ENCODE data around the gene RPL7A.
"Not testable (repeated sequence)": the region's sequence is repeated elsewhere in the genome, so short reads cannot be mapped to it uniquely, and the experiment has no call there.

RPL7A gene

GRCh38 chr9:133327834-133328484, 20.1 kb upstream of the RPL7A start:
- no peak for DNase-seq (ENCODE audit: low read depth, low spot score)

DNA sequence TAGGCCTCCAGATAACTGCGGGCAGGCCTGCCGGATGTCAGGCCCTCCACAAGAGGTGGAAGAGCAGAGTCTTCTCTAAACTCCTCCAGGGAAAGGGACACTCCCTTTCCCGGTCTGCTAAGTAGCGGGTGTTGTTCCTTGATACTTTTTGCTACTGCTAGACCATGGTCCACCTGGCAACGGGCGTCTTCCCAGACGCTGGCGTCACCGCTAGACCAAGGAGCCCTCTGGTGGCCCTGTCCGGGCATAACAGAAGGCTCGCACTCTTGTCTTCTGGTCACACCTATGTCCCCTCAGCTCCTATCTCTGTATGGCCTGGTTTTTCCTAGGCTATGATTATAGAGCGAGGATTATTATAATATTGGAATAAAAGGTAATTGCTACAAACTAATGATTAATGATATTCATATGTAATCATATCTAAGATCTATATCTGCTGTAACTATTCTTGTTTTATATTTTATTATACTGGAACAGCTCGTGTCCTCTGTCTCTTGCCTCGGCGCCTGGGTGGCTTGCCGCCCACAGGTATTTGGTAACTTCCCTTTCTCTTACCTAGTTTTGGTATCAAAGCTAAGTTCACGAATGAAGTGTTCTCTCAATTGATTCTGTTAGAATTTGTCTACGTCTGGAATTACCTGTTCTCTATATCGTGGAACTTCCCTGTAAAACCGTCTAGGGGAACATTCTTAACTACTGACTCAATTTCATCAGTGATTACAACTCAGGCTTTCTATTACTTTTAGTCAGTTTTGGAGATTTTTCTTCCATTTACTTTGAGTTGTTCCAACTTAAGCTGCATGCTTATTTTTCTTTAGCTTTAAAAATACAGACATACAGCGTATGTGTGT, 18.5 kb upstream of the RPL7A start:
- DNase-seq (ENCODE audit: low read depth, low spot score), result peak; percentile 75

- DNase-seq (ENCODE audit: low read depth, low spot score), result no peak
These were observed 16.8 kb upstream of the RPL7A start for GRCh38 chr9:133331221-133331620.

- DNase-seq (ENCODE audit: low read depth, low spot score), result no peak
These were observed 16.2 kb upstream of the RPL7A start for GRCh38 chr9:133331641-133332380.

DNA sequence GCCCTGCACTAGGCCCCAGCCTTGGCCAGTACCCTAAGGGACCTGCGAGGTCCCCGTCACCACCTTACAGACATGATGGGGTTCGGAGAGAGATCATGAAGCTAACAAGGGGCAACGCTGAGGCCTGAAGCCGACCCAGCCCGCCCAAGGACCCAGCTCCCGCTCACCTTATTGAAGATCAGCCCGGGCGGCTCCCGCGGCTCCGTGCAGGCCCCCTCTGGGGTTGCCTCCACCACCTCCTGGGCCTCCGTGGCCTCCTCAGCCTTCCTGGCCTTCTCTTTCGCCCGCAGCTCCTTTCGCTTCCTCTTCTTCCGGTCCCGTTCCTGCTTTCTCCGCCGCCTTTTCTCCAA, 15.7 kb upstream of the RPL7A start:
- DNase-seq (ENCODE audit: low read depth, low spot score), result no peak

GRCh38 chr9:133333011-133333410, 15.0 kb upstream of the RPL7A start:
- DNase-seq (ENCODE audit: low read depth, low spot score), result no peak

DNA sequence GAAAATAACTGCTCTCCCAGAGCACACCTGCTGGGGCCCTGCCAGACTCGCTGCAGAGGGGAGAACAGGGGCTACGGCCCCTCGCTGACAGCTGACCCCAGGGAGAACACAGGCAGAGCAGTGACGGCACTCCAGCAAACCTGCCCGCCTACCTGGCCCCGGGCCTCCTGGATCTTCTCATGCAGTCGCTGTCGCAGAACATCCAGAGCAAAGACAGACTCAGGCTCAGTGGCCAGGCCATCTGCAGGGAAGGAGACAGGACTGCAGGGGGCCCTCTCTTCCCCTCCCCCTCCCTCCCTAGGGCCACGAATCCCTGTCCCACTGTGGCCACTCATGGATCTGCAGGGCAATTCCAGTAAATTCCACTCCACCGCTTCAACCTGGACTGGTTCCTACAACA, 14.5 kb upstream of the RPL7A start:
- DNase-seq (ENCODE audit: low read depth, low spot score), result no peak

DNA sequence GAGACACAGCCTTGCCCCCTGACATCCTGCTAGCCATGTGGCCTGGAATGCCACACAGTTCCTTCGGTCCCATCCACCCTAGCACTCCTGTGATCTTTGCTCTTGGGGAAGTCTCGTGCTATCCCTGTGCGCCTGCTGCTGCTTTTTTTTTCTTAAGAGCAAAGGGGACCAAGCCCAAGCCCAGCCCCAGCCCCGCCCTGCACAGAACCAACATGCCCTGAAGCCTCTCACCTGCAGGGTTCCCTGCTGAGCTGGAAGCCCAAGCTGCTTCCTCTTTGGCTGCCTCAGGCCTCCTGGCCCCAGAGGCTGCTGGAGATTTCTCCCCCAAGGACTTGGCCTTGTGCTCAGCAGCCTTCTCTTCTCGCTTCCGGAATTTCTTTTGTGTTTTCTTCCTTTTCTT, 13.9 kb upstream of the RPL7A start:
- peak; percentile 85 for DNase-seq (ENCODE audit: low read depth, low spot score)

GRCh38 chr9:133334888-133335287, 13.1 kb upstream of the RPL7A start:
- DNase-seq (ENCODE audit: low read depth, low spot score), result not testable (repeated sequence)

DNA sequence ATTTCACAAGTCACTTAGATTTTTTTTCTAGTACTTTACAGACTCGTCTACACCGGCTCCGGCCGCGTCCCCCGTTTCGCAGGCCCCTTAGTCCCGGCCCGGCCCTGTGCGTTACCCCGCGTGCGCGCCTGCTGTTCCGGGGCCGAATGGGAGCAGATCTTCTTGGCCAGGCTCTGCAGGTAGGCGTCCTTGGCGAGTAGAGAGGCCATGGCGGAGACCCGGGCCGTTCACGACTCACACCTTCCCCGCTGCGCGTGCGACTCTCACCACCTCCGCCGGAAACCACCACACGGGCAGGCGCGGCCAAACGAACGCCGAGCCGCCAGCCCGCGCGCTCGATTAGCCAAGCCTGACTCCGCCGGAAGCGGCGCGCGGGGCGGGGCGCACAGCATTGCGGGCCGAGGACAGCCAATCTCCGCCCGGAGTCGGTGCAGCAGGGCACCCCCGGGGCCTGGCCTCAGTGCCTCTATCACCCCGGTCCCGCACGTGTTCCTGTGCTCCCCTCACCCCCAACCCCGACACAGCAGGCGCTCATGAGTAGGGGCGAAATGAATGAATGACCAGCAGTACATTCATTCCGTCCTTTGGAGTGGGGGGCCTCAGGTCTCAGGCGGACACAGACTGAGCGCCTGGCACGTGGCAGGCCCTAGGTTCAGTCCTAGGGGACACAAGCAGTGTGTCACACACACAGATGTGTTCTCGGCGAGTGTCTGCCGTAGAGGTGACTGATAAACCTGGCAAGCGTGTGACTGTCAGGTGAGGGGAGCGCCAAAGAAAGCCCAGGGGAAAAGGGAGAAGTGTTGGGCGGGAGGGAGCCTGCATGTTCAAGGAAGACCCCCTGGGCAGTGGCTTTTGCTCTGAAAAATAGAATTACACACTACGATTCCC, 11.8 kb upstream of the RPL7A start, which contains the start of gene SURF6:
TSS of gene SURF6 (minus strand) at position 265 of the 888 bp plus-strand sequence. CDS start at position 209, 56 bp downstream.
- peak; percentile 95 for DNase-seq (ENCODE audit: low read depth, low spot score)

GRCh38 chr9:133339641-133340040, 8.4 kb upstream of the RPL7A start:
- DNase-seq (ENCODE audit: low read depth, low spot score), result no peak

DNA sequence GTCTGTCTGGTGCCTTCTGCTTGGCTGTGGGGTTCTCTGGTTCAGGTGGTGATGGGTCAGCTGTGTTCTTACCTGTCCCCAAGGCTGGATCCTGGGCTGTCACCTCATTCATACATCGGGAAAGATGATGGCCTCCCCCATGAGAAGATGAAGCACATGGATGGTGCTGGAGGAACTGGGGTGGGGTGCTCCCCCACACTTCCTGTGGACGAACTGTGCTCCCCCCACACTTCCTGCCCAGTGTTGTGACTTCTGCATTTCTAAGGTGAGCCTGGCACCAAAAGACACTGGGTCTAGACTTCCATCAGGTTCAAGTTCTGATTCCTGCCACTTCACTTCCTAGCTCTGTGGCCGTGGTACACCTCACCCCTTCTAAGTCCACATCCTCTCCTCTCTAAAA, 7.8 kb upstream of the RPL7A start:
- DNase-seq (ENCODE audit: low read depth, low spot score), result no peak

DNA sequence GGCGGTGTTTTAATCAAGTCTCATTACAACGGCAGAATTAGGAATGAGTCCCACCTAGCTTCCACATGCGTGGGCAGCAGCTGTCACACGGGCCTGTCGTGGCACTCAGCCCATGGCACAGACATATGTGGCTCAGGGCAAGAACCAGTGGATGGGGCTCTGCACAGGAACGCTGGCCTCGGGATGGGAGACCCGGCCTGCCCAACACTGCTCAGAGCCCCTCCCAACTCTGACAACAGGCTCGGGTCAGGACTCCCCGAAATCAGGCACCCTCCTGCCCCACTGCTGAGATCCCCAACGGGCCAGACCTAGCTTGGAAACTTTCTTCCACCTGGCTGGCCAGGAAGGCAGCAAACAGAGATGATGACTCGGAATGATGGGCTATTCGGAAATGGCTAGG, 7.1 kb upstream of the RPL7A start:
- DNase-seq (ENCODE audit: low read depth, low spot score), result no peak

DNA sequence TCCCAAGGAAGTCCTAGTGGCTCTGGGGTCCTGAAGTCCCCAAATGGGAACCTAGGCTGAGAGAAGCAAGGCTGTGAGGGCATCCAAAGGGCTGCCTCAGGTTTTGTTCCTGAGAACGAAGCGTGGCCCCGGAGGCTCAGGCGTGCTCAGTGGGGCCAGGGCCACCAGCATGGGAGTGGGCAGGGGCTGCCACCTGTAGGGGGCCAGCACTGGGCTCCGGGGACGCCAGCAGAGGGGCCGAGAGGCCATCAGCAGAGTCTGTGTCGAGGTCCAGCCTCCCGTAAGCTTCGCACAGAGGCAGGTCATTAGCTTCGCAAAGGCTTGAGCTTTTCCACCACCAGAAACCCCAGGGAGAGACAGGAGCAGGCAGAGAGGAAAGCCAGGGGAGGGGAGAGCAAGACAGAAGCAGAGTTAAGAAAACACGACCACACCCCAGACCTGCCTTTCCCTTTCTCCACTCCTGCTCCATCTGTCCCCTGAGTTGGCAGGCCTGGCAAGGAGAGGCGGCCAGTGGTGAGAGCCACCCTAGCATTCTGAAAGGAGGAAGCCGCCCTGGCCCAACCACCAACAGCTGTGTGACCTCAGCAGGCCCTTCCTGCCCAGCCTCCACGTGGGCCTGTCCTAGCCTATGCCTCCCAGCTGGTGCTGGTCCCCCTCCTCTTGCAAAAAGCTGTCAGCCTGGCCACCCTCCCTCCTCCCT, 6.5 kb upstream of the RPL7A start:
- DNase-seq (ENCODE audit: low read depth, low spot score), result no peak

- peak; percentile 76 for DNase-seq (ENCODE audit: low read depth, low spot score)
These were observed 6.0 kb upstream of the RPL7A start for GRCh38 chr9:133342069-133342406.

- DNase-seq (ENCODE audit: low read depth, low spot score), result peak; percentile 46
These were observed 5.4 kb upstream of the RPL7A start for GRCh38 chr9:133342570-133342969.

DNA sequence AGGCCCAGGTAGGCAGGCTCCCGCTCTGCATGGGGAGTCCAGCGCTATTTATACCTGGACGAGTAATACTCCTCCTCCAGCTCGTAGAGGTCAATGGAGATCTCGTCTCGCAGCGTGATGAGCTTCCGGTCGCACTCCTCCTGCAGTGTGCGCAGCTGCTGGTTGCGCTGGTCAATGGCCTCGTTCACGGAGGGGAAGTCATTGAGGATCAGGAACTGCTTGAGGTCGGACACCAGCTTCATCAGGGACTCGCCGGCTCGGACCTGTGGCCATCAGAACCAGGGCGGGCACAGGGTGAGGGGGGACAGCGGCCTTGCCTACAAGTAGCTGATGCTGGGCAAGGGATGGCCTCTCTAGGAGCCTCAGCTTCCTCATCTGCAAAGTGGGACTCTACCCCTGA, 3.9 kb upstream of the RPL7A start:
- no peak for DNase-seq (ENCODE audit: low read depth, low spot score)

DNA sequence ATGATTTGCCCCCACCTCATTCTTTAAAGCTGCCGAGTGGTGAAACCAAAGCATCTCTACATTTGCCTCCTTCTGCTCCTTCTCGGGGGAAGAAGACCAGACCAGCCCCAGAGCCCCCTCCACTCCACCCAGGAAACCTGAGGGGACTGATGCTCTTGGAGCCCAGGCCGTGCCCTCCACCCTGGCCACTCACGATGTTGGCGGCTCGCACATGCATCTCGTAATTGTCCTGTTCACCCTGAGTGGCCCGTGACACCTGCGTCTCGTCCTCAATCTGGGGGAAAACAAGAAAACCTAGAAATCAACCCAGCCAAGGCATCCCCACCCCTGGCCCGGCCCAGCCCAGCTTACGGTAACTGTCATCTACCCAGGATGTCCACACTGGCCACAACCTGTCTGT, 3.0 kb upstream of the RPL7A start:
- no peak for DNase-seq (ENCODE audit: low read depth, low spot score)

DNA sequence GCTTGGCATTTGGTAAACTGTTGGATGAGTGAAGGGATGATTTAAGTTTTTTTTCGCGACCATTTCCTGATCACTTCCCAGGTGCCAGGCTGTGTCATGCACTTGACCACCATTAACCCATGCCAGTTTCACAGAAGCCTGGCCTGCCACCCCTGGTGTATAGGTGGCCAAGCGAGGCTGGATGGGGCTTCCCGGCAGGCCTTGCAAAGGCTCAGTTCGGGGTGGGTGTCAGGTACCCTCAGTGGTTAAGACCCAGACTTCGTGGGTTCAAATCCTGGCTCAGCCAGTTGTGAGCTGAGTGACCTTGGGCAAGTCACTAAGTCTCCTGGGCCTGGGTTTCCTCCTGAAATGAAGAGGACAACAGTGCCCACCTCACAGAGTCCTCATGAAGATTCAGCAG, 2.4 kb upstream of the RPL7A start:
- DNase-seq (ENCODE audit: low read depth, low spot score), result no peak

DNA sequence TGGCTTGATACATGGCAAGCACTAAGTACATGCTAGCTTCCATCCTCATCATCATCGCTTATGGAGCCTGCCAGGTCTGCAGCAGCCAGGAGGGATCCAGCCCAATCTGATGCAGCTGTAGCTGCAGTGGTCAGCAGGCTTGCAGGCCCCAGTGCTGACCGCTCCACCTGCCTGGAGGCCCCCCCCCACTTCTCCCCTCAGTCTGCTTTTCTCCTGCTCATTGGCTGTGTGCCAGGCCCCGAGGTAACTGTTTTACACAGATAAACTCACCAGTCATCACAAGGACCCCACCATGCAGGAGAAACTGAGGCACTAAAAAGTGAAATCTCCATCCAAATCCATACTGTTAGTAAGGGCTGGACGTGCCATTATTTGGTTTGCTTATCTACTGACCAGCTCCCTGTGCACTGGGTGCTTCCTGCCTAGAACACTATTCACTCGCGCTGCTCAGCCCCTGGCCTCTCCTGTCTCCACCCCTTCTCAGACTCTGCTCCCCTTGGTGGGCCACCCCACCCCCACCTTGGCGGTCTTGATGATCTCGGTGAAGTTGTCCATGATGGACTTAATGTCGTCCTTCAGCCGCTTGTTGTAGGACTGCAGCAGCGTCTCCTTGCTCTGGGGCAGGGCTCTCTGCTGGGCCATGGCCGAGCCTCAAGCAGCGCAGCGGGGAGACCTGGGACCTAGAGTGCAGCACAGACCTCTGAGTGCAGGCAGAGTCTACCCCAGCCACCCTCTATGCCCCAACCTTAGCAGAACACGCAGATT, 1.8 kb upstream of the RPL7A start:
- DNase-seq (ENCODE audit: low read depth, low spot score), result no peak

Data from ELF-1 (cell line).